Measurements from ENCODE around the gene PATJ. TPM values are rescaled to one million over a fixed set of nuclear protein-coding genes. Genes with fewer than 3 reads are reported as not detected.
"Not testable (repeated sequence)": the region's sequence is repeated elsewhere in the genome, so short reads cannot be mapped to it uniquely, and the experiment has no call there.

Gene PATJ
- total and polyA plus RNA-seq, 3 donors from 2014 or later, result 12.9 to 44.5 (median 21.6) TPM

GRCh38 chr1:61873994-61874393 lies 131.7 kb downstream of the PATJ start:
- H3K9me3 ChIP-seq, result no peaks in the 10 kb centered on the region
- H3K36me3 ChIP-seq (ENCODE audit: low read depth, missing control alignments), result no peaks in the 10 kb centered on the region
- H3K4me1 ChIP-seq, result no peaks in the 10 kb centered on the region
- TF ChIP-seq POLR2A (IDR thresholded peaks at IDR 0.05) (no peak), CTCF (IDR thresholded peaks at IDR 0.05) (no peak)
- H3K27me3 ChIP-seq, result no peaks in the 10 kb centered on the region
- intact Hi-C loops (cut with DNase I; ENCODE audit: low total_unique reads), result no loop called here
- WGBS, 2 donors, result 92 to 96% methylated on average over 1 of the region's 1 CpG
- DNase-seq, result no peak
- no peak overlapping the region for H3K27ac ChIP-seq
- no peak overlapping the region for H3K4me3 ChIP-seq

GRCh38 chr1:61875198-61875597 lies 132.9 kb downstream of the PATJ start:
- no peaks in the 10 kb centered on the region for H3K27me3 ChIP-seq

GRCh38 chr1:61879887-61880474 lies 137.7 kb downstream of the PATJ start:
- WGBS, 2 donors, result 92 to 96% methylated on average over 5 of the region's 5 CpGs
- DNase-seq; intact Hi-C loops (cut with DNase I; ENCODE audit: low total_unique reads); H3K36me3 ChIP-seq (ENCODE audit: low read depth, missing control alignments); H3K27ac ChIP-seq; H3K9me3 ChIP-seq; H3K27me3 ChIP-seq; H3K4me3 ChIP-seq; H3K4me1 ChIP-seq: not testable (repeated sequence)

More at GRCh38 chr1:61875198-61875597, 132.9 kb downstream of the PATJ start:
- H3K4me3 ChIP-seq, result no peak overlapping the region
- no peaks in the 10 kb centered on the region for H3K4me1 ChIP-seq
- intact Hi-C loops (cut with DNase I; ENCODE audit: low total_unique reads), result no loop called here
- WGBS, 2 donors, result 93 to 95% methylated on average over 2 of the region's 2 CpGs
- no peaks in the 10 kb centered on the region for H3K9me3 ChIP-seq
- no peak overlapping the region for H3K27ac ChIP-seq
- no peak for DNase-seq
- no peaks in the 10 kb centered on the region for H3K36me3 ChIP-seq (ENCODE audit: low read depth, missing control alignments)
- TF ChIP-seq POLR2A (IDR thresholded peaks at IDR 0.05) (no peak), CTCF (IDR thresholded peaks at IDR 0.05) (no peak)

- Histone ChIP-seq H3K9me3 (no peaks in the 10 kb centered on the region), H3K27me3 (no peaks in the 10 kb centered on the region), H3K4me3 (no peak overlapping the region), H3K4me1 (peaks cover 5% of the 10 kb centered on the region), H3K27ac (no peak overlapping the region), H3K36me3 (ENCODE audit: low read depth, missing control alignments) (no peaks in the 10 kb centered on the region)
- DNase-seq, result no peak
- intact Hi-C loops (cut with DNase I; ENCODE audit: low total_unique reads), result no loop called here
- no peak for TF ChIP-seq CTCF (IDR thresholded peaks at IDR 0.05)
- no peak for TF ChIP-seq POLR2A (IDR thresholded peaks at IDR 0.05)
- WGBS, 2 donors, result 79 to 82% methylated on average over 3 of the region's 3 CpGs
These were observed 145.0 kb downstream of the PATJ start for GRCh38 chr1:61887076-61887867.

GRCh38 chr1:61887931-61888564 lies 145.8 kb downstream of the PATJ start:
- DNase-seq, result peak; percentile 51
- peaks cover 5% of the 10 kb centered on the region for H3K4me1 ChIP-seq
- H3K4me3 ChIP-seq, result no peak overlapping the region
- no peaks in the 10 kb centered on the region for H3K9me3 ChIP-seq
- no peak for TF ChIP-seq CTCF (IDR thresholded peaks at IDR 0.05)
- TF ChIP-seq POLR2A (IDR thresholded peaks at IDR 0.05), result no peak
- 48 to 59% methylated on average over 7 of the region's 7 CpGs for WGBS, 2 donors
- H3K36me3 ChIP-seq (ENCODE audit: low read depth, missing control alignments), result no peaks in the 10 kb centered on the region
- H3K27me3 ChIP-seq, result no peaks in the 10 kb centered on the region
- no peak overlapping the region for H3K27ac ChIP-seq
- intact Hi-C loops (cut with DNase I; ENCODE audit: low total_unique reads), result no loop called here

Data from testis (tissue), 3 donors.